ENCODE results near the gene ROM1.
"Not testable (repeated sequence)": the region's sequence is repeated elsewhere in the genome, so short reads cannot be mapped to it uniquely, and the experiment has no call there.

The ROM1 gene

GRCh38 chr11:62610814-62611704 is 2.0 kb upstream of the ROM1 start:
- DNase-seq = no peak

- no peak for DNase-seq
These were observed 1.2 kb upstream of the ROM1 start for GRCh38 chr11:62611705-62612365.

- no peak for DNase-seq
These were observed 278 bp downstream of the ROM1 start for GRCh38 chr11:62613291-62613778.

DNA sequence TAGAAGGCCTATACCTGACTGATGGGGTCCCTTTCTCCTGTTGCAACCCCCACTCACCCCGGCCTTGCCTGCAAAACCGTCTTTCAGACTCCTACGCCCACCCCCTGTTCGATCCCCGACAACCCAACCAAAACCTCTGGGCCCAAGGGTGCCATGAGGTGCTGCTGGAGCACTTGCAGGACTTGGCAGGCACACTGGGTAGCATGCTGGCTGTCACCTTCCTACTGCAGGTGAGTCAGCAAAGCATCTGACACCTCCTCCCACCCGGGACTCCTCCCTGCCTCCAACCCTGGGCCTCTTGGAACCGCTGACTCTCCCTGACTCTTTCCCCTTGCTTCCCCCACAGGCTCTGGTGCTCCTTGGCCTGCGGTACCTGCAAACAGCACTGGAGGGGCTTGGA is 1.2 kb downstream of the ROM1 start:
- DNase-seq = no peak

GRCh38 chr11:62615521-62615920 is 2.5 kb downstream of the ROM1 start:
- no peak for DNase-seq

GRCh38 chr11:62616957-62617356 is 3.9 kb downstream of the ROM1 start:
- not testable (repeated sequence) for DNase-seq

- no peak for DNase-seq
These were observed 8.0 kb downstream of the ROM1 start for GRCh38 chr11:62621027-62621566.

DNA sequence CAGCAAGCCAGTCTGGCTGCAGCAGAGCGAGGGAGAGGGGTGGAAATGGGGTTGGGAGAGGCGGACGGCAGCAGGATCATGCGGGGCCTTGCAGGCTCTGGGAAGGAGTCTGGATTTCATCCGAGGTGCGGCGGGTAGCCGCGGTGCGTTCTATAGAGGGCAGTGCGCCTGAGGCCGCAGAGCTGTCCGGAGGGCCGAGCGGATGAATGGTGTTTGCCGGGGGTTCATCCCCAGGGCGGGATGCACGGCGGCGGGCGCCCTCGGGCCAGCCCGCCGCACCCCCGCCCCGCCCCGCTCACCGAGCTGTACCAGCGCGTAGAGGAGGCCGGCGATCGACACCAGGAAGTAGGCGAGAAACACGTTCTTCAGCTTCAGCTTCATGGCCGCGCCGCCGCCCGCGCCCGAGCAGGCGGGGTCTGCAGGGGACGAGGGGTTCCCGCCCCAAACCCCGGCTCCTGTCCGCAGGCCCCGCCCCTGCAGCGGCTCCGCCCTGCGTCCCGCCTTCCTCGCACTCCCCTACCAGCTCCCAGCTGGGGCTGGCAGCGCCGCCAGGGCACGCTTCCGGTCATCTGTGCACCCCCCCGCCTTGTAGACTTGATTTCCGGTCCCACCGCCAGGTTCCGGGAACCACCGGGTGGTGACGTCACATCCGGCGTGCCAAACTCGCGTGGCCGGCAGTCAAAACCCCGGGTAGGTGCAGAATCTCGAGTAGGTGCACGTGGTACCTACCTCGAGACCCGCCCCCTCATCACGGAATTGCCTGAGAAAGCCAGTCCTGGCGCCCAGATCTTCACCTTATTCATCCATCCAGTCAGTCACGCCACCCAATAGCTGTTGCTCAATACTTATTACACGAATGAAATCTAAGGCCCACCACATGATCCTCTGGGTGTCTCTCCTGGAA is 8.8 kb downstream of the ROM1 start, which contains the start of gene B3GAT3:
TSS of gene B3GAT3 (minus strand) at position 420 of the 904 bp plus-strand sequence. CDS start at position 381, 39 bp downstream.
- peak; percentile 92 for DNase-seq

- no peak for DNase-seq
These were observed 9.5 kb downstream of the ROM1 start for GRCh38 chr11:62622476-62623089.

GRCh38 chr11:62627713-62628112 is 14.7 kb downstream of the ROM1 start:
- no peak for DNase-seq

GRCh38 chr11:62632492-62632891 is 19.4 kb downstream of the ROM1 start:
- DNase-seq = no peak

DNA sequence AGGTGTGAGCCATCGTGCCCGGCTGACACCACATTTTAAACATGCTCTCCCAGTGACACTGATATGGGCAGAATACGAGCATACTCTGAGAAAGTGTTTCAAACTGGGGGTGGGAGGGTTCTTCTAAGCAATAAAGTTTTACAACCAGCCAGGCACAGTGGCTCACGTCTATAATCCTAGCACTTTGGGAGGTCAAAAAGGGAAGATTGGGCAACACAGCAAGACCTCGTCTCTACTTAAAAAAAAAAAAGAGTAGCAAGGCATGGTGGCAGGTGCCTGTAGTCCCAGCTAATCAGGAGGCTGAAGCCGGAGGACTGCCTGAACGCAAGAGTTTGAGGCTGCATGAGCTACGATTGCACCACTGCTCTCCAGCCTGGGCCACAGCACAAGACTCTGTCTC is 31.2 kb downstream of the ROM1 start:
- no peak for DNase-seq

- DNase-seq = no peak
These were observed 32.6 kb downstream of the ROM1 start for GRCh38 chr11:62645671-62645945.

- DNase-seq = peak; percentile 98
These were observed 33.1 kb downstream of the ROM1 start, which contains the start of gene GANAB for GRCh38 chr11:62645946-62646824. GANAB (minus strand) TSS chr11:62646613; CDS start chr11:62646599, 14 bp downstream.

DNA sequence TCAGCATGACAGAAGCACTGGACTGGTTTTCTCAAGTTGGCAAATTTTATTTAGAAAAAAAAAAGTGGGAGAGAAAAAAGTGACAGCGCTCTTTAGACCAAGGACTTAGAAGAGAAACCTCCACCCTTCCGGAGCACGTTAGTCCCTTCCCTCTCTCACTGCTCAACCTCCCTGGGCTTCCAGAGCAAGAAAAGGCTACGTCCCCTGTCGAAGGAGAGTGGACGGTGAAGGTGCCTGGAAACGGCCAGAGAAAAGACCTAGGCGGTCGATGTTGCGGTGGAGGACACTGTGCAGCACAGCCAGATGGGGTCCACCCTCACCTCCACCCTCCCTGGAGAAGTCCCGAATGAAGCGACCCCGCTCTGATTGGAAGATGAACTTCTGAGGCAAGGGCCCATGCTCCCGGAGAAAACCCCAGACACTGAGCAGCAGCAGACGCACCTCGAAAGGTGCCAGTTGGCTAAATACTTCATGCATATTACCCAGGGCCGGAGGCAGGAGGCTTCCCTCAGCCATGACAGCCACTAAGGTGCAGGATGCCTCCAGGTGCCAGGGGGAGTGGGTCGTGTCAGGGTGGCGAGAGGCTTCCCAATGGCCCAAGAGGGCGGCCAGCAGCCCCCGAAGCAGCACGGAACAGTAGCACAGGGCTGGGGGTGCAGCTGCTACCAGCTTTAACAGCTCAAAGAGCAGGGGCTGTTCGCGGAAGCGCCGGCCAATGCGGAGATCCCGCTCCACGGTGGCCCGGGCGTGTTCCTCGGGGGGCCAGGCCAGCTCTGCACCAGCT is 34.0 kb downstream of the ROM1 start:
- no peak for DNase-seq

DNA sequence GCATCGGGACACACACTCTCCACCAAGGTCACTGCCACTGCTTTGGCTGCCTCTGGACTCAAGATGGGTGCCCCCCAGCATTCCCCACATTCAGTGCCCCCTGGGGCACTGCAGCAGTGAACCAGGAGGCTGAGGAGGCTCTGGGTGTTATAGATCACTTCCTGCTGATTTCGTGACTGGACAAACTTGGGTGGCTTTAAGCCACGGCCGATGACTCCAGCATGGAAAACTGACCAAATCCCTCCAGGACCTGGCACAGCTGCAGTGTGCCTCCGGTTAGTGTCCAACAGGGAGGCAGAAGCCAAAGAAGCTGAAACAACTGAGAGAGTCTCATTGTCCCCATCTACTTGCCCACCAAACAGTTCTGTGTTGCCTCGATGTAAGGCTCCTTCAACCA is 34.5 kb downstream of the ROM1 start:
- no peak for DNase-seq

DNA sequence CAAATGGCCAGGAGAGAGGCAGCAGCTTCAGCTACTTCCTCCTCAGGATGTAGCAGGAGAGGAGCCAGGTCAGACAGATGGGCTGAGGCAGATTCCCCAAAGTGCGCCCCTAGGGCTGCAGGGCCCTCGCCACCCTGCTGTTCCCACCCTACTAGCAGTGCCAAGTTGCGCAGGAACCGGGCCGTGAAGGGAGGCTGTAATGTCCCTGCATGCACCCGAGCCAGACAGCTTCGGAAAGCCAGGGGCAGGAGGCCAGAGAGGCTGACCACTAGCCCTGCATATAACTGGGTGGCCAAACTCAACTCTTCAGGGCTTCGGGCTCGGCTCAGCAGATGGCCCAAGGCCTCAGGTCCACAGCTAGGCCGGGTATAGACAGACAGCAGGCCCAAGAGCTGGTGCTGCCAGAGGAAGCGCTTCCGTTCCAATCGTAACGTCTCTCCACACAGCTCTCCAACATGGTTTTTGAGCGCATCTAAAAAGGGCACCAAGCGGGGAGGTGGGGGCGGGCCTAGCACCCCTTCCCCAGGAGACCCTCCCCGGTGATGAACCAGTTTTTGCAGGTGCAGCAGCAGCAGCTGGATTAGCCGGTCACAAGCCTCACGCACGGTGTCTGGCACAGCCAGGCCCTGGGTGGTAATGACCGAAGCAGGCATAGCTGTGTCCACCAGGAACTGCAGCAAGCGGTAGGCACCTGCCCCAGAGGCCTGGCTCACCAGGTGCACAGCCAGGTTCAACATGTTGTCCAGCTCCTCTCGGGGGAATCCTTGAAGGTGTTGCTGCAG is 35.3 kb downstream of the ROM1 start:
- no peak for DNase-seq

DNA sequence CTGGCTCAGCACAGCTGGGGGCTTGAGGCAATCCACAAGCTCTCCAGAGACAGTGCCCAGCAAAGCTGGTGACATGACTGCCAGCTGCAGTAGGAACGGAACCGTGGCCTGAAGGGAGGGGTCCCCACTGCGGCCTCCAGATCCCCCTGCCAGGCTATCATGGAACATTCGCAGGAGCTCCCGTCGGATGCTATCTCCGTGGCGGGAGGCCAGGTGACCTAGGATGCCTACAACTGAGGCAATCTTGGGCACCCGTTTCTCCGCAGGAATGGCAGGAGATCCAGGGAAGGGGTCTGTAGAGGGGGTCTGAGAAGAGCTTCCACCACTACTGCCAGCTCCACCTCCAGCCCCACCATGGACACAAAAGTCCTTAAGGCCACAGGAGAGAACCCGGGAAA is 35.9 kb downstream of the ROM1 start:
- DNase-seq = no peak

DNA sequence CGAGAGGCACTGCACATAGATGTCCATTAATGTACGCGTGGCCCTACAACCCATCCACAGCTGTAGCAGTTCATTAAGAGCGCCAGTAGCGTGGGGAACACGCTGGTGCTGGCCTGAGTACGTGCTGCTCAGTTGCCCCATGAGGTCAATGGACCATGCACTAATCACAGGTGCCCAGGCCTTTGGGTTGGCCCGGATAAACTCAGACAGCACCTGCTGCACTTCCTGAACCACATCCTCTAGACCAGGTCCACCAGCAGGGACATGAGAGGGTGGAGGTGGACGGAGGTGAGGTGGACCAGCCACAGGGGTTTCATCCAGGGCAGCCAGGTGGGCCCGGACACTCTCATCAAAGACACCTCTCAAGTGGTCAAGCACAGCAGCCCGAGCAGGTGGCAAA is 36.4 kb downstream of the ROM1 start:
- no peak for DNase-seq

- not testable (repeated sequence) for DNase-seq
These were observed 37.2 kb downstream of the ROM1 start for GRCh38 chr11:62650283-62650682.
